ENCODE results near the gene CACNA2D3.

DNA sequence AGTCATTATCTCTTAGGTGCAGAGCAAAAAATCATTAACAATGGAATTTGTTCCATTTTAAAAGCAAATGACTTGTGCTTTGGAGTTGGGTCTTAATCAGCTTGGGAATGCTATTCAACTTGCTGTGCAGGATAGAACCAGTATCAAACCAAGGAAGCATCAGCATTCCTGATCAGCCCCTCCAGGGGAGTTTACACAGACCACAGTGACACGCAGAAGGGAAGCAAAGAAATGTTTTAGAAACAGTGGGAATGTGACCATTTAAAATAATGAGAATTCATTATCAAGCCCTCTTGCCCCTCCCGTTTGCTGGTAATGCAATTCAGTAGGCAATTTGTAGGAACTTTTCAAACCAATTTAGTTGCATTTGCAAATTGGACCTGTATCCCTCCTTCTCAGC, 650.4 kb downstream of the CACNA2D3 start:
- TF ChIP-seq, protein P1, sequence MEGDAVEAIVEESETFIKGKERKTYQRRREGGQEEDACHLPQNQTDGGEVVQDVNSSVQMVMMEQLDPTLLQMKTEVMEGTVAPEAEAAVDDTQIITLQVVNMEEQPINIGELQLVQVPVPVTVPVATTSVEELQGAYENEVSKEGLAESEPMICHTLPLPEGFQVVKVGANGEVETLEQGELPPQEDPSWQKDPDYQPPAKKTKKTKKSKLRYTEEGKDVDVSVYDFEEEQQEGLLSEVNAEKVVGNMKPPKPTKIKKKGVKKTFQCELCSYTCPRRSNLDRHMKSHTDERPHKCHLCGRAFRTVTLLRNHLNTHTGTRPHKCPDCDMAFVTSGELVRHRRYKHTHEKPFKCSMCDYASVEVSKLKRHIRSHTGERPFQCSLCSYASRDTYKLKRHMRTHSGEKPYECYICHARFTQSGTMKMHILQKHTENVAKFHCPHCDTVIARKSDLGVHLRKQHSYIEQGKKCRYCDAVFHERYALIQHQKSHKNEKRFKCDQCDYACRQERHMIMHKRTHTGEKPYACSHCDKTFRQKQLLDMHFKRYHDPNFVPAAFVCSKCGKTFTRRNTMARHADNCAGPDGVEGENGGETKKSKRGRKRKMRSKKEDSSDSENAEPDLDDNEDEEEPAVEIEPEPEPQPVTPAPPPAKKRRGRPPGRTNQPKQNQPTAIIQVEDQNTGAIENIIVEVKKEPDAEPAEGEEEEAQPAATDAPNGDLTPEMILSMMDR (IDR thresholded peaks at IDR 0.05): no peak
- TF ChIP-seq POLR2A (IDR thresholded peaks at IDR 0.05): no peak

All from lower leg skin (tissue), 3 donors.